KG1 (cell line): ENCODE measurements around the gene DNM2.
"Not testable (repeated sequence)": the region's sequence is repeated elsewhere in the genome, so short reads cannot be mapped to it uniquely, and the experiment has no call there.

Experiments used
- DNase-seq: peaks from one replicate; lab custom pipeline; 2025; lab: John Stamatoyannopoulos, UW

Gene DNM2

GRCh38 chr19:10717356-10718204, at the start of gene DNM2:
Gene DNM2, plus strand, starts transcription at chr19:10718079. Its CDS starts 164 bp downstream, at chr19:10718243.
- DNase-seq, result peak; percentile 100

GRCh38 chr19:10669246-10669645, 48.6 kb upstream of the DNM2 start:
- DNase-seq, result no peak

- no peak for DNase-seq
Observed at GRCh38 chr19:10670182-10670581, 47.7 kb upstream of the DNM2 start.

GRCh38 chr19:10670876-10671804, 46.7 kb upstream of the DNM2 start:
- DNase-seq, result no peak

GRCh38 chr19:10671922-10672321, 46.0 kb upstream of the DNM2 start:
- DNase-seq, result not testable (repeated sequence)

GRCh38 chr19:10675214-10675613, 42.7 kb upstream of the DNM2 start:
- not testable (repeated sequence) for DNase-seq

GRCh38 chr19:10677751-10678150, 40.1 kb upstream of the DNM2 start:
- DNase-seq, result no peak

GRCh38 chr19:10678813-10679212, 39.1 kb upstream of the DNM2 start:
- DNase-seq, result no peak

- no peak for DNase-seq
Observed at GRCh38 chr19:10679743-10680142, 38.1 kb upstream of the DNM2 start.

GRCh38 chr19:10680545-10681135, 37.2 kb upstream of the DNM2 start:
- DNase-seq, result no peak

- no peak for DNase-seq
Observed at GRCh38 chr19:10681658-10682057, 36.2 kb upstream of the DNM2 start.

GRCh38 chr19:10682397-10683063, 35.3 kb upstream of the DNM2 start:
- no peak for DNase-seq

GRCh38 chr19:10683064-10683426, 34.8 kb upstream of the DNM2 start:
- no peak for DNase-seq

GRCh38 chr19:10683582-10683981, 34.3 kb upstream of the DNM2 start:
- no peak for DNase-seq

- no peak for DNase-seq
Observed at GRCh38 chr19:10685210-10685609, 32.7 kb upstream of the DNM2 start.

GRCh38 chr19:10686193-10686592, 31.7 kb upstream of the DNM2 start:
- no peak for DNase-seq

- no peak for DNase-seq
Observed at GRCh38 chr19:10686661-10687517, 31.0 kb upstream of the DNM2 start.

GRCh38 chr19:10687518-10688288, 30.2 kb upstream of the DNM2 start:
- DNase-seq, result no peak

GRCh38 chr19:10688545-10689280, 29.2 kb upstream of the DNM2 start:
- no peak for DNase-seq
